ENCODE data around the gene CELF4. TPM values are rescaled to one million over a fixed set of nuclear protein-coding genes. Genes with fewer than 3 reads are reported as not detected.

CELF4 gene
- total RNA-seq, 1 experiment from 2014 or later: not detected

DNA sequence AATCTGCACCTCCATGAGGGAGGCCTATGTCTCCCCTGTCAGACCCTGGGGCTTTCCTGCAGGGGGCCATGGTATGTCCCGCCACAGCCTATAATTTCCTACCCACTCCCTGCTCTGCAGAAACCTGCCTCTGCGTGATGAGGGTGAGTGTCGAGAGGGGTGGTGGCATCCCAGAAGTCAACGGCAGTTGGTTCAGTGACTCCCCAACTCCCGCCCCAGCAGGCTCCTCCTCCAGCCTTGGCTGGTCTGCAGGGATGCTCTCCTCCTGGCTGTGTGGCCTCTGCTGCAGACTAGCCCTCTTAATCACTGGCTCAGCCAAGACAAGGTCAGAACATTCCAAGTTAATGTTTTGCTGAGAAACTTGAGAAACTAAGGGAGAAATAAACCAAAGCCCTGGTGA, 13.3 kb downstream of the CELF4 start:
- in situ Hi-C loops (cut with HindIII; ENCODE audit: low pct_unique_long_range_greater_than_20kb, low sequenced_read_pairs): no loop called here
- DNase-seq (ENCODE audit: low read depth): no peak

DNA sequence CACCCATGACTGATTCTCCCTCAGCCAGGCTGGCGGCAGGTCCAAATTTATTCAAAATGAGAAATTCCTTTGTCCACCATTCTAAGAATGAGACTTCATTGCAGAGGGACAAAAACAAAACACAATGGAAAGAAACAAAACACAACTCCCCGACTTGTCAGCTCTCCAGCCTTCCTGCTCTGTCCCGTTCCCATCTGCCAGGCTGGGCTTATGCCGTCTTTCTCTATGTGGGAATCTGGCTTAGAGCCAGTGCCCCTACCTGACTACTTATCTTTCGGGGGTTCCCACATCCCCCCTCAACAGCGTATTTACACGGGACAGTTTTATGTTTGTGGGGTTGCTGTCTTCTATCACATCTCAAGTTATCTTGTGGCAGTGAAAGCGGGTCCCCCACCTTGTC, 13.8 kb downstream of the CELF4 start:
- no peak for DNase-seq (ENCODE audit: low read depth)
- in situ Hi-C loops (cut with HindIII; ENCODE audit: low pct_unique_long_range_greater_than_20kb, low sequenced_read_pairs): no loop called here

DNA sequence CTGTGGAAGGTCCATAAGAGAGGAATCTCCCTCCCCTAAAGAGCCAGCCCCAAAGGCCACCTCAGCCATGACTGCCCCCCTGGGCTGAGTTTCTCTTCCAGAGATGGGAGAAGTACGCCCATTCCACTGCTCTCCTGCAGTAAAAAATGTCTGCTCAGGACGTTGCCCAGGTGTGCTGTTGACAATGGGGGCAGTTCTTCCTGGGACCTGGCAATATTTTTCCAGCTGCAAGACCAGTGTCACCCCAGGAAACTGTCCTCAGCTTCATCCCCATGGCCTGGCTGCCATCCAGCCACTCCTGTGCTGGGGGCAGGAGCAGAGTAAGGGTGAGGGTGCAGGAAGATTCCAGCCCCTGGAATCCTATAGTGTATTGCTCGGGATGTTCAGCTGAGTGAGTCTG, 14.3 kb downstream of the CELF4 start:
- in situ Hi-C loops (cut with HindIII; ENCODE audit: low pct_unique_long_range_greater_than_20kb, low sequenced_read_pairs): no loop called here
- DNase-seq (ENCODE audit: low read depth): no peak

DNA sequence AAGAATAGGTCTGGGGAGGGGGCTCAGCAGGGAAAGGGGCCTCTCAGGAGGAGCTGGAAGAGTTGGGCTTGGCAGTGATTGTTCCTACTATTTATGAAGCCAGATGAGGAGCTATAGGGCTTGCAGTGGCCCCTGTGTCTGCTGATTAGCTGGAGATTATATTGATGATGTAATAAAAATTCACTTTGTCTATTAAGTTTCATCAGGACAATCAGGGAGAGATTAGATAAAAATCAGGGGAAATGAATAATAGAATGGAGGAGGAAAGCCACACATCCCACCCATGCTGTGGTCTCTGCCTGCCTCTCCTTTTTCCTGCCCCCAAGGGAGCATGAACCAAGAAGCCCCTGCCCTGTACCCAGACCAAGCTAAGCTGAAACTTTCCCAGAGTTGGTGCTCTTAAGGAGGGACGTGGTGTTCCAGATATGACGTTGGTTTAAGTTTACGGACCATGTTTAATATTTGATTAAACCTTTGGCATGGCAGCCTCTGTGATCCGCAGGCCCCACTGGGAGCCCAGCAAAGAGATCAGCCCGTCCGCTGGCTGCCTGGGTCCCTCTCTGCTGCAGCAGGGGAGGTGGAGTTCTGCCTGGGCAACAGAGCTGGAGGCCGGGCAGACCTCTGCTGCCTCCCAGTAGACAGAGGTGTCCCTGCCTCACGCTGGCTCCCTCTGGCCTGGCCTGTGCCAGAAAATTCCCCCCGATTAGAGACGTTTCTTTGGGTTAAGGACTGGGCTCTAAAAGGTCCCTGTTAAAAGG, 15.3 kb downstream of the CELF4 start:
- DNase-seq (ENCODE audit: low read depth): no peak
- in situ Hi-C loops (cut with HindIII; ENCODE audit: low pct_unique_long_range_greater_than_20kb, low sequenced_read_pairs): no loop called here

DNA sequence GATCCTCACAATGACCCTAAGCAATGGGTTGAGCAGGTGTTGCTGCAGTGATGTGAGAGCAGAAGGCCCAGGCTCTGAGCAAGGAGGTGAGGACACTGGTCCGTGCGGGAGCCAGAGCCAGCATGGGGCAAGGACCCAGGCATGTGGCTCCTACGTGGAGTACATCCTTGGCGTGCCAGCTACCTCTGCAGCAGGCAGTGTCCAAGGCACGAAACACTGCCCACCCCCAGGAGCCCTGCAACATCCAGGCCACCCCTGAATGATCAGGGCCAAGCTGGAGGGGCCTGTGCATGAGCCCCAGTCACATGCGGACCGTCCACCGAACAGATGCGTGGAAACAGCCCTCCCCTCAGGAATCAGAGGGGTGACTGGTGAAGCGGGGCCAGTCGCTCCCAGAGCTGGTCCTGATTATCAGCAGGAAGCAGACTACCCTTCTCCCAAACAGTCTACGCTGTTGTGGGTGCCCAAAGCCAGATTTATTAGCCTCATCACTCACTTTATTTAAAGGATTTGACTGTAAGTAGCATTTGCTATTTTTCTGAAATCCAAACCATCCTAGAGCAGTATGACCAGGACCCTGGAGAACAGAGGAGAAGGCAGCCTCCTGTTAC, 16.8 kb downstream of the CELF4 start:
- DNase-seq (ENCODE audit: low read depth): no peak
- in situ Hi-C loops (cut with HindIII; ENCODE audit: low pct_unique_long_range_greater_than_20kb, low sequenced_read_pairs): no loop called here

DNA sequence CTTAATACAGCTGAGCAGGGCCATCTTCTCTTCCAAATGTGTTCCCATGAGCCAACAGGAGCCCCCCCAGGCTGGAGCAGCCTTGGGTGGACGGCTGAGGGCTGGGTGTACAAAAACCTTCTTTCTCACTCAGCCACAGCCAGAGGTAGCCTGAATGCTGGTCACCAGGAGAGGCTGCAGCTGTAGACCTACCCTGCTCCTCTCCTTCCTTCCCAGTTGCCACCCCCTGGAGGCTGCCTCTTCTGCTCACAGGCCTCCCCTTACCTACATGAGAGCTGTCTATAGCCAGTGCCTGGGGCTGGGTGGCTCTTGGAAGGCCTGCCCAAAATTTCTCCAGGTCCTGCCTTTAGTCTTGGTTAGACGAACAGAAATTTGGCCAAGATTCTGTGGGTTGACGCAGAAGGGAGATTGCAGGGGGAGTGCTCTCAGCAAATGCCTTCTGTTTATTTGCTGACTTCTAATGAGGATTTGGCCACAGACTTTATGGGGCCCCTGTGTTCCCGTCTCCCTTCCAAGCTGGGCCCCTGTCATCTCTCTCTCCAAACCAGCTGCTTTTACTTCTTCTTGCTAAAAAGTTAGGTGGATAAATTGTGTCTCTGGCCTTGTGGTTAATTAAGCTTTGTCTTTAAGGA, 18.3 kb downstream of the CELF4 start:
- no peak for DNase-seq (ENCODE audit: low read depth)
- in situ Hi-C loops (cut with HindIII; ENCODE audit: low pct_unique_long_range_greater_than_20kb, low sequenced_read_pairs): no loop called here

DNA sequence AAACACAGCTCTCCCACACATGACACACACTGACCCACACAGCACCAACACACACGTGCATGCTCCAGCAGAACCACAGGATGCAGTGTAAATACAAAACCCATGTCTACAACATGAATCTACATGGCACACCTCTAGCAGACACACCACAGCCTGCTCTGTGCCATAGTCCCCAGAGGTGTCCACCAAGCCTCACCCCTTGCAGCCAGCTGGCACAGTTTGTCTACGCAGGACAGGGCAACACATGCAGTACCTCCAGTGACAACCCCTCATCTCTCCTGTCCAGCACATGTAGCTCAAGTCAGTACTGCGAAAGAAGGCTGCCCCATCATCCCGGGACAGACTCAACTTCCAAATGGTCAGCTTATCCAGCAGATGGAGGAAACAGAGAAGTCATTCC, 18.9 kb downstream of the CELF4 start:
- no peak for DNase-seq (ENCODE audit: low read depth)
- in situ Hi-C loops (cut with HindIII; ENCODE audit: low pct_unique_long_range_greater_than_20kb, low sequenced_read_pairs): no loop called here

DNA sequence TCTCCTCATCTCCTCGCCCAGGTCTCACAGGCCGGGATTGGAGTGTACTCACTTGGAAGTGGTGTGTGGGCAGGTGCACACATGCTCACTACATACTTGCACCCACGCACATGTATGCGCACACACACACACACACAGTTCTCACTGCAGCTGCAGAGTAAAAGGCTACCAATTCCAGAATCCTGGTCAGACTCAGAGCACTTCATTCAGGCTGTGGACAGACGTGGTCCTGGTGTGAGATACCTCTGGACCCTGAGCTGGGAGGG, 19.4 kb downstream of the CELF4 start:
- no peak for DNase-seq (ENCODE audit: low read depth)
- in situ Hi-C loops (cut with HindIII; ENCODE audit: low pct_unique_long_range_greater_than_20kb, low sequenced_read_pairs): no loop called here

DNA sequence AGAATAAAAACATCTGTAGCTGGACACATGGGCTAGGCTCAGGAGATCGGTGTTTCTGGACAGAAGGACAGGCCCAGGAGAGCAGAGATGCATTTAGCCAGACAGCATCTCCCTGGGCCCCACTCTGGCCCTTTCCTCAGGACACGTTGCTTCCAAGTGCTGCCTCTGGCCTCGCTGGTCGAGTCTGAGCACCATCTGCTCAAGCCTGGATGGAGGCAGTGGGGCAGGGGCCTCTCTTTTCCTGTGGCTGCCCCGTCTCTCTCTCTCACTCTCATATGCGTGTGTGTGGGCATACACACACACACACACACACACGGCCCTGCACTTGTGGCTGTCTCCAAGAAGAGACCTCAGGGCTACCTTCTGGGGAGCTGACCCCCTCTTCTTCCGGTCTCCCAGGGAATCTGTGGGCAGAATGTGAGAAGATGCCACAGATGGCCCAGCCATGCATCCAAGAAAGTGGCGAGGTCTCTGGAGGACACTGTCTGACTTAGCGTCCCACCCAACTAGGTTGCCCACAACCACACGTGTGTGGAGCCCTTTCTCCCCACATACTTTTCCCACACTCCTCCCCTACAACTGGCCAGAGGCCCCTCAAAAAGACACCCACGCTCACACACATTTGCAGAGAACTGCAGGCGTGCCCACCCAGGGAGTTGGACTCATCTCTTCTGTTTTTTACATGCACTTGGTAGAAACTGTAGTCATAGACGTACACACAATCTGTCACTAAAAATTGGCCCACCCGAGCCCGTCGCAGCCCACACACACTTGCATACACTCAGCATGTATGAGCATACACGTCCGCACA, 19.9 kb downstream of the CELF4 start:
- in situ Hi-C loops (cut with HindIII; ENCODE audit: low pct_unique_long_range_greater_than_20kb, low sequenced_read_pairs): no loop called here
- no peak for DNase-seq (ENCODE audit: low read depth)

DNA sequence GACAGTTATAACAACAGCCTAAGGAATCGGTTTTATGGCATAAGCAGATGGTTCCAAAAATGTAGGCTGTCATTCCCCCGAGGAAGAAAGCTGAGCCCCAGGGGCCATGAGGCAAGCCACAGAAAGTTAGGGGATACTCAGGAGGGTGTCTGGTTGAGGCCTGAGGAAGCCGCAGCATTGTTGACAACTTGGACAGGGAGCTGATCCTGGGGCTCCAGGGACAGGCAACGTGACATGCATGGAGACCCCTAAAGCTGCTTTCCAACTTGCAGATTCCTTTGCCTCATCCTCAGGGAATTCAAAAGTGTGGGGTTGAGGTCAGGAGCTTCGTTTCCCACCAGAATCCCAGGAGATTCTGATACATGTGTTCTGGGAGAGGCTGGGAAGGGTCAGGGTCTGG, 20.9 kb downstream of the CELF4 start:
- in situ Hi-C loops (cut with HindIII; ENCODE audit: low pct_unique_long_range_greater_than_20kb, low sequenced_read_pairs): no loop called here
- DNase-seq (ENCODE audit: low read depth): no peak

DNA sequence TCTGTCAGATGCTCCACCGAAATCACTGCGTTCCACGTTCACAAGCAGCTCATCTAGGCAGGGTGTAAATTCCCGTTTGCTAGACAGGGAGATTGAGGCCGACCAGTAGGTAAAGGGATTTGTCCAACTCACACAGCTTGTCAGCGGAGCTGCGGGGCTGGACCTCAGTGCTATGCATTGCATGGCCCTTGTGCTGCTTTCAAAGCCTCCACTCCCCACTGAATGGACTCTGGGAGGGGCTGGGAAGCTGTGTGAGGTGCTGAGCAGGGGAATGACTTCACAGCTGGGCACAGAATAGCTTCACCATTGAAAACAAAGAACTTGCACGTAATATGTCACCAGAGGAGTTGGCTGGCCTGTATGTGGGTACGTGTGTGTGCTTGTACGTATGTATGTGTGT, 21.4 kb downstream of the CELF4 start:
- in situ Hi-C loops (cut with HindIII; ENCODE audit: low pct_unique_long_range_greater_than_20kb, low sequenced_read_pairs): no loop called here

DNA sequence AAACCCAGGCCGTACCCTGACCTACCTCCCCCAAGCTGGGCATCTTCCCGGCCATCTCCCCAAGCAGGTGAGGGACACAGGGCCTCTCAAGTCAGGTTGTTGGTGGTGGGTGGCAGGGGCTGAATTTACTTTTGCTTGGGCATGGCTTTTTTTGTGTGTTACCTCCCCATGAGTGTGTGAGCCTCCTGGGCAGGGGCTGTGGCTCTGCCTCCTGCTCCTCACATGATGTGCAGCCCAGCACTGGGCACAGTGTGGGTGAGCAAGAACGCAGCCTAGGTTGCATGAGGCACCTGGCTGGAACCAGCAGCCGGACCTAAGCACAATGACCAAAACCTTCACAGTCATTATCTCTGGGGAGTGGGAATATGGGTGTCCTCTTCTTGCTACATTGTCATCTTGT, 22.3 kb downstream of the CELF4 start:
- in situ Hi-C loops (cut with HindIII; ENCODE audit: low pct_unique_long_range_greater_than_20kb, low sequenced_read_pairs): no loop called here
- no peak for DNase-seq (ENCODE audit: low read depth)

More for the DNA sequence above, 21.4 kb downstream of the CELF4 start:
- DNase-seq (ENCODE audit: low read depth): no peak

DNA sequence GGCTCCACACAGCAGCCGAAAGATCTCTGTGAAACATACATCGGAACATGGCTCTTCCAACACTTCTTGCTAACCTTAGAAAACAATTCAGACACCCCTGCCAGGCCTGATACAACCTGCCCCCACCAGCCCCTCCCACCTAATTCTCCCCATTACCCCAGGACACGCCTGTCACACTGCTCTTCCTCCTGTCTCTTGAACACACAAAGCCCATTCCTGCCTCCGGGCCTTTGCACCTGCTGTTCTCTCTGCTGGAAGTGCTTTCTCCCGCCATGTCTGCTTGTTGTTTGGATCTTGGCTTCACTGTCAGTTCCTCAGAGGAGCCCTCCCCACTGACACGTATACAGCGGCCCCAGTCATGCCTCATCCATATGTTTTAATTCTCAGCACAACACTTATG, 24.1 kb downstream of the CELF4 start:
- DNase-seq (ENCODE audit: low read depth): no peak

DNA sequence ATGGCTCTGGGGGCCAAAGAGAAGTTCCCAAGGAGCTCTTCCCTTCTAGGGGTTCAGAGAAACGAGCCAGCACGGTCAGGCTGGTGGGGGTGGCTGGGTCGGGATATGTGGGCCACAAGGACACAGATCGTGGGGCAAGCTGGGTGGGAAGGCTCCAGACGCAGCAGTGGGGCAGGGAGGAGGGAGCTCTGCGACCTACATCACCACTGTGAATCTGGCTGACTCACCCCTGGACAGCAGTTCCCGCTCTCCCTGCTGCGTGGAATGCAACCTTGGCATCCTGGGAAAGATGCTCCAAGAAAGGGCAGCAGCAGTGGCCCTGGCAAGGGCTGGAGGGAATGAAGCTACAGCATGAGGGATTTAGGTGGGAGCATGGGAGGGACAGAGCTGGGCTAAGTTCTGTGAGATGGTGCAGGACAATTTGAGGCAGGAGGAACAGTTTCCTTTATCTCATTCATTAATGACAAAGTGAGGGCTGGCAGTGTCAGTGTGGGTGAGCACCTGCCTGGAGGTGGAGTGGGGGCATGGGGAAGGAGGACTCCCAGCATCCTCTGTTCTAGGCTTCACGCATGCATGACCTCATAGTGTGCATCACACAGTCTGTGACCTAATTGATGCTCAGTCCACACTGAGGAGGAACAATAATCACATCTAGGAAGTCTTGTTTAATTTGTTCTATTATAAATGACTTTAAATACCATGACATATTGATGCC, 25.0 kb downstream of the CELF4 start:
- no peak for DNase-seq (ENCODE audit: low read depth)
- in situ Hi-C loops (cut with HindIII; ENCODE audit: low pct_unique_long_range_greater_than_20kb, low sequenced_read_pairs): no loop called here

More for the DNA sequence above, 24.1 kb downstream of the CELF4 start:
- in situ Hi-C loops (cut with HindIII; ENCODE audit: low pct_unique_long_range_greater_than_20kb, low sequenced_read_pairs): no loop called here

DNA sequence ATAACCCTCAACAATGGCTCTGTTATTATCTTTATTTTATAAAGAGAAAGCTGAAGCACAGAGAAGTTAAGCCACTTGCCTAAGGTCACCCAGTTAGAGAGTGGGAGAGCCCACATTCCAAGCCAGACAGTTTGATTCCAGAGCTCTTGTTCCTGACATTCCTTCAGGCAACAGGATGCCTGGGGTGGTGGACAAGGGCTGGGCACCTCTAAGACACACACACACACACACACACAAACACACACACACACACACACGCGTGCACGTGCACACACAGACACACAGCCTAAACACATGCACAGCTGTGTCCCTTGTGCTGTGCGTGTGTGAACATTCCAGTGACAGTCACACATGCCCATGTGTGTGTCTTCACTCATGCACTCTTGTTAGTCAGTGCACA, 26.4 kb downstream of the CELF4 start:
- DNase-seq (ENCODE audit: low read depth): no peak
- in situ Hi-C loops (cut with HindIII; ENCODE audit: low pct_unique_long_range_greater_than_20kb, low sequenced_read_pairs): no loop called here

DNA sequence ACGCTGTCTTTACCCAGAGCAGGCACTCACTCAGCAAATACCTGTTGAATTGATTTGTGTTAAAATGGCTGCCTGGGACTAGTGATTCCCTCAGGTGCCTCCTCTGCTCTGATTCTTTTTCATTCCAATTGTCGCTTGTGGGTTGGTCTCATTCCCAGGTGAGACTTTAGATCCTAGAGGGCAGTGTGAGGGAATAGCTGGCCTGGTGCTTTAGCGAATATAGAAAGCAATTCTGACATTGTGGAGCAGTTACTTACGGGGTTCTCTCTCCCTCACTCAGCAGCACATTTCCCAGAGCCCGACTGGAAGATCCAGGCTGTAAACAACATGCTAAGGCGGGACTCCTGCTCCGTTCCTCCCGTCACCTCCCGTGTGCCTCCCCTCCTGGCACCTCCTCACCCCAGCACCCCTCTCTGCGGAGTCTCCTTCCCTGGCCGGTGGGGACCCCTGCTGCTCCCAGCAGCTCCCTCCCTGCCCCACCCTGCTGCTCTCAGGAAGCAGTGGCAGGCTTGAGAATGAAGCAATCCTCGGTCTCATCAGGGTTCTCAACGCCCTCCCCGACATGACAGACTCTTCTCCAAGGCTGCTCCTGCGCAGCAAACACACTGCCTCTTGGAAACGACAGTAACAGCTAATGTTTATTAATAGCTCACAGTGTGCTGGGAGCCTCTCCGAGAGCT, 26.9 kb downstream of the CELF4 start:
- DNase-seq (ENCODE audit: low read depth): no peak
- in situ Hi-C loops (cut with HindIII; ENCODE audit: low pct_unique_long_range_greater_than_20kb, low sequenced_read_pairs): no loop called here

DNA sequence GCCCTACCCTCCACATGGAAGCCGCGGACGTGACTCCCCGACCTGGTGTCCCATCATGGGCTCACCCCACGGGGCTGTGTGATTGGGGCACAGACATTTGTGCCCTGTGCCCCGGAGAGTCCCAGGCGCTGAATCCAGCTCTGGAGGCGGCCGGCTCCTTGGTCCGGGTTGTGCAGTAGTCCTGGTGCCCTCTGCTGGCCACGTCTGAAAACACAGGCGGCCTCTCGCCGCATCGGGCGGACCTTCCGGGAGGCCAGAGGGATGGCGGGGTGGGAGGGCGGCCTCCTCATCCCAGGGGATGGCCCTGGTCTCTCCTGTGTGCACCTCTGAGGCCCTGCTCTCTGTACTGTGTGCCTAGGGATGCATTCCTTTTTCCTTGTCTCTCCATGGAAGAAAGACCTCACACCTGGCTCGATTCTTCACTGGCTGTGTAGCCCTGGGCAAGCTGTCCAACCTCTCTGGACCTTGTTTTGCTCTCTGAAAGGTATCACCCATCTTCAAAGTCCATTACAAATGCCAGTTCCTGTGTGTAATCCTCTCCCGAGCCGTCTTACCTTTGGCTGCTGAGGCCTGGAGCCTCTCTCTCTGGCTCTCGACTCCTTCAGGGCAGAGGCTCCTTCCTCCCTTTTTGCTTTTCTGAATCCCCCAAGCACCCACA, 27.6 kb downstream of the CELF4 start:
- in situ Hi-C loops (cut with HindIII; ENCODE audit: low pct_unique_long_range_greater_than_20kb, low sequenced_read_pairs): no loop called here
- DNase-seq (ENCODE audit: low read depth): peak; percentile 31

DNA sequence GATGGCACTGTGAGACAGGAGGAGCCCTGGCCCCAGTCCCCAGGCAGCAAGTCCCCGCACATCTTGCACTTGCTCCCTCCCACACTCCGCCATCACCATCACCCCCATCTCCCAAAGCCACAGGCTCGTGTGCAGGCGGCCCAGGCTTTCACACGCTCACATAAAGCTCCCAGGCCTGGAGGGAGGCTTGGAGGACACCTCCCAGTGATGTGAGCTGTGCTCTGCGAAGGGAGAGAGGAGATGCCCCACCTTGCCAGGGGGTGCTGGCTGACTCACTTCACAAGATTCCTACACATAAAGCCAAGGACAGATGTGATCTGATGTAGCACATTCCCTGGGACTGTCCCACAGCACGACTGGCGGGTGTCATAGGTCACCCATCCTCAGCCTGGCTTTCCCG, 28.9 kb downstream of the CELF4 start:
- DNase-seq (ENCODE audit: low read depth): no peak
- in situ Hi-C loops (cut with HindIII; ENCODE audit: low pct_unique_long_range_greater_than_20kb, low sequenced_read_pairs): no loop called here

All from Caki2 (cell line).